Stimulated activated CD4-positive, alpha-beta T cell treated with anti-CD3 and anti-CD28 coated beads, Interleukin-4, amount 100 ng/mL, for 24 hours (primary cell): ENCODE data around the gene ETNK1.
"Not testable (repeated sequence)": the region's sequence is repeated elsewhere in the genome, so short reads cannot be mapped to it uniquely, and the experiment has no call there.

Experiments
- DNase-seq: peaks from one replicate; pipeline ENCODE4 v3.0.0-alpha.2; 2020

Gene ETNK1

GRCh38 chr12:22624870-22625761, at the start of gene ETNK1:
Gene ETNK1 (plus strand): TSS chr12:22625171. CDS start chr12:22625431, 260 bp downstream.
- peak; percentile 87 for DNase-seq

- no peak for DNase-seq
These were observed 48.9 kb upstream of the ETNK1 start for GRCh38 chr12:22576065-22576464.

- DNase-seq: no peak
These were observed 48.5 kb upstream of the ETNK1 start for GRCh38 chr12:22576473-22576872.

- no peak for DNase-seq
These were observed 47.3 kb upstream of the ETNK1 start for GRCh38 chr12:22577667-22578066.

- DNase-seq: no peak
These were observed 46.6 kb upstream of the ETNK1 start for GRCh38 chr12:22578328-22578727.

GRCh38 chr12:22588817-22589216, 36.2 kb upstream of the ETNK1 start:
- DNase-seq: no peak

GRCh38 chr12:22593864-22594263, 31.1 kb upstream of the ETNK1 start:
- no peak for DNase-seq

- DNase-seq: not testable (repeated sequence)
These were observed 27.4 kb upstream of the ETNK1 start for GRCh38 chr12:22597539-22597938.

- no peak for DNase-seq
These were observed 26.7 kb upstream of the ETNK1 start for GRCh38 chr12:22598141-22598762.

GRCh38 chr12:22598763-22599161, 26.2 kb upstream of the ETNK1 start:
- DNase-seq: no peak

- DNase-seq: no peak
These were observed 24.8 kb upstream of the ETNK1 start for GRCh38 chr12:22600181-22600580.

GRCh38 chr12:22609501-22609900, 15.5 kb upstream of the ETNK1 start:
- DNase-seq: no peak

- DNase-seq: no peak
These were observed 14.8 kb upstream of the ETNK1 start for GRCh38 chr12:22610131-22610530.

GRCh38 chr12:22612822-22613221, 12.1 kb upstream of the ETNK1 start:
- not testable (repeated sequence) for DNase-seq

- DNase-seq: no peak
These were observed 8.9 kb upstream of the ETNK1 start for GRCh38 chr12:22615963-22616501.

- no peak for DNase-seq
These were observed 7.3 kb upstream of the ETNK1 start for GRCh38 chr12:22617630-22618029.

GRCh38 chr12:22624548-22624869, 462 bp upstream of the ETNK1 start:
- DNase-seq: no peak

- DNase-seq: peak; percentile 21
These were observed 857 bp downstream of the ETNK1 start for GRCh38 chr12:22625762-22626294.

GRCh38 chr12:22626406-22626805, 1.4 kb downstream of the ETNK1 start:
- DNase-seq: peak; percentile 53

GRCh38 chr12:22627371-22627770, 2.4 kb downstream of the ETNK1 start:
- DNase-seq: no peak

GRCh38 chr12:22628228-22628627, 3.3 kb downstream of the ETNK1 start:
- DNase-seq: no peak

- no peak for DNase-seq
These were observed 7.0 kb downstream of the ETNK1 start for GRCh38 chr12:22631863-22632463.

- DNase-seq: no peak
These were observed 9.9 kb downstream of the ETNK1 start for GRCh38 chr12:22634883-22635282.
